ENCODE data around the gene CAD.

DNA sequence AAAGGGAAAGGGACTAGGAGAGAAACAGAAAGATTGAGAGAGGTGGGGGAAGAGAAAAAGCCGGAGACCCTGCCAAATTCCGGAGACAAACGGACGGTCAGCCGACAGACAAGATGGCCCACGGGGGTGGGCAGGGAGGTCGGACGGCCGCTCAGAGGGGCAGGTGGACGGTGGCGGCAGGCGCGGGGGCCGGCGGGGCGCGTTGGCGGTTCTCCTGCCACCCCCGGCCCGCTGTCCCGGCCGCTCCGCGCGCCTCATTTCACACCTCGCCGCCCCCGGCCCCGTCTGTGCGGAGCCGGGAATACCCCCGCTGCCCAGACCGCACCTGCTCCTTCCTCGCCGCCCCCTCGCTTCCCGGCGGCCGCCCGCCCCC is 44.7 kb downstream of the CAD start:
- TF ChIP-seq, protein P1, sequence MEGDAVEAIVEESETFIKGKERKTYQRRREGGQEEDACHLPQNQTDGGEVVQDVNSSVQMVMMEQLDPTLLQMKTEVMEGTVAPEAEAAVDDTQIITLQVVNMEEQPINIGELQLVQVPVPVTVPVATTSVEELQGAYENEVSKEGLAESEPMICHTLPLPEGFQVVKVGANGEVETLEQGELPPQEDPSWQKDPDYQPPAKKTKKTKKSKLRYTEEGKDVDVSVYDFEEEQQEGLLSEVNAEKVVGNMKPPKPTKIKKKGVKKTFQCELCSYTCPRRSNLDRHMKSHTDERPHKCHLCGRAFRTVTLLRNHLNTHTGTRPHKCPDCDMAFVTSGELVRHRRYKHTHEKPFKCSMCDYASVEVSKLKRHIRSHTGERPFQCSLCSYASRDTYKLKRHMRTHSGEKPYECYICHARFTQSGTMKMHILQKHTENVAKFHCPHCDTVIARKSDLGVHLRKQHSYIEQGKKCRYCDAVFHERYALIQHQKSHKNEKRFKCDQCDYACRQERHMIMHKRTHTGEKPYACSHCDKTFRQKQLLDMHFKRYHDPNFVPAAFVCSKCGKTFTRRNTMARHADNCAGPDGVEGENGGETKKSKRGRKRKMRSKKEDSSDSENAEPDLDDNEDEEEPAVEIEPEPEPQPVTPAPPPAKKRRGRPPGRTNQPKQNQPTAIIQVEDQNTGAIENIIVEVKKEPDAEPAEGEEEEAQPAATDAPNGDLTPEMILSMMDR (IDR thresholded peaks at IDR 0.05) = no peak
- TF ChIP-seq POLR2A (IDR thresholded peaks at IDR 0.05) = no peak
